ENCODE results near the gene LOC128125822.
A peak's percentile ranks its signal among the peaks of the same experiment; 100 is the strongest.

LOC128125822 gene

GRCh38 chr6:63530991-63531390 is 41.3 kb upstream of the LOC128125822 start:
- no peaks in the 10 kb centered on the region for H3K36me3 ChIP-seq (ENCODE audit: control insufficient read depth in 1 of 2, insufficient read depth in 2 of 2, low read length in 2 of 2)
- no peak overlapping the region for H3K9ac ChIP-seq (ENCODE audit: low read length)
- no peaks in the 10 kb centered on the region for H3K27me3 ChIP-seq (ENCODE audit: insufficient read depth, low read length)
- BruUV-seq (replicated peaks) = no TSS peak
- CTCF ChIA-PET = no interaction called here
- ATAC-seq (no peak), DNase-seq (ENCODE audit: low read depth, low spot score) (no peak)
- intact Hi-C loops (cut with micrococcal nuclease) = no loop called here
- no peak overlapping the region for H3K27ac ChIP-seq (ENCODE audit: low read depth, low read length)
- no peaks in the 10 kb centered on the region for H3K79me2 ChIP-seq (ENCODE audit: insufficient read depth, low read length)
- H4K20me1 ChIP-seq (ENCODE audit: insufficient read depth) = no peaks in the 10 kb centered on the region
- no peaks in the 10 kb centered on the region for H3K9me3 ChIP-seq (ENCODE audit: control insufficient read depth in 1 of 2, insufficient read depth in 1 of 2, low read depth in 1 of 2, low read length in 2 of 2)
- peak overlapping the region; percentile 76 for H2AFZ ChIP-seq (ENCODE audit: low read depth, low read length, poor library complexity, severe bottlenecking)
- POLR2A ChIA-PET = no interaction called here
- H3K9me2 ChIP-seq (ENCODE audit: insufficient read depth) = no peaks in the 10 kb centered on the region
- RAD21 ChIA-PET (ENCODE audit: low non-redundant PET in 1 of 2, low total read pairs in 2 of 2, uncharacterized antibody in 2 of 2, unreplicated experiment in 2 of 2) = no interaction called here
- H3K4me2 ChIP-seq (ENCODE audit: low read length) = no peak overlapping the region
- TF ChIP-seq ELF1 (IDR thresholded peaks at IDR 0.05; ENCODE audit: borderline replicate concordance, low read depth) = peak; percentile 43; the same call in 1 of the 2 replicates
- TF ChIP-seq SIN3A (IDR thresholded peaks at IDR 0.05; ENCODE audit: low read depth) = no peak
- H3K4me1 ChIP-seq (ENCODE audit: control insufficient read depth in 1 of 2, insufficient read depth in 2 of 2, low read length in 2 of 2) = peaks cover 30 to 41% of the 10 kb centered on the region in 2 experiments
- H3K4me3 ChIP-seq (replicated peaks in 1 of 2; ENCODE audit: low read depth in 1 of 2, low read length in 2 of 2) = no peak overlapping the region

GRCh38 chr6:63533026-63533425 is 39.3 kb upstream of the LOC128125822 start:
- Histone ChIP-seq H3K4me1 (ENCODE audit: control insufficient read depth in 1 of 2, insufficient read depth in 2 of 2, low read length in 2 of 2) (peaks cover 20 to 28% of the 10 kb centered on the region in 2 experiments), H4K20me1 (ENCODE audit: insufficient read depth) (no peaks in the 10 kb centered on the region), H3K27me3 (ENCODE audit: insufficient read depth, low read length) (no peaks in the 10 kb centered on the region), H2AFZ (ENCODE audit: low read depth, low read length, poor library complexity, severe bottlenecking) (no peak overlapping the region), H3K4me2 (ENCODE audit: low read length) (no peak overlapping the region), H3K9me3 (ENCODE audit: control insufficient read depth in 1 of 2, insufficient read depth in 1 of 2, low read depth in 1 of 2, low read length in 2 of 2) (no peaks in the 10 kb centered on the region), H3K27ac (ENCODE audit: low read depth, low read length) (no peak overlapping the region), H3K79me2 (ENCODE audit: insufficient read depth, low read length) (no peaks in the 10 kb centered on the region), H3K4me3 (replicated peaks in 1 of 2; ENCODE audit: low read depth in 1 of 2, low read length in 2 of 2) (no peak overlapping the region), H3K36me3 (ENCODE audit: control insufficient read depth in 1 of 2, insufficient read depth in 2 of 2, low read length in 2 of 2) (no peaks in the 10 kb centered on the region), H3K9ac (ENCODE audit: low read length) (no peak overlapping the region), H3K9me2 (ENCODE audit: insufficient read depth) (no peaks in the 10 kb centered on the region)
- no peak for DNase-seq (ENCODE audit: low read depth, low spot score)
- ATAC-seq = no peak
- ChIA-PET POLR2A (interaction anchor here (0.7 to 1.0 kb wide), 2 partner anchors 12 to 16 kb away, joined by 3 read pairs; no protein-coding TSS in a partner anchor), CTCF (no interaction called here), RAD21 (ENCODE audit: low non-redundant PET in 1 of 2, low total read pairs in 2 of 2, uncharacterized antibody in 2 of 2, unreplicated experiment in 2 of 2) (no interaction called here)
- no TSS peak for BruUV-seq (replicated peaks)
- TF ChIP-seq ZBTB33 (IDR thresholded peaks at IDR 0.05; ENCODE audit: extremely low read depth, insufficient replicate concordance, low read length) = no peak
- intact Hi-C loops (cut with micrococcal nuclease) = no loop called here

Measured in HCT116 (cell line).